Epithelial cell of proximal tubule (primary cell): ENCODE results near the gene CACNA2D1. TPM values are rescaled to one million over a fixed set of nuclear protein-coding genes. Genes with fewer than 3 reads are reported as not detected.

Experiments used
- DNase-seq: peaks from one replicate; pipeline ENCODE4 v3.0.0-alpha.2; 2011; ENCODE audit warnings: low read depth
- H3K4me3 ChIP-seq: 2 replicates; pipeline ENCODE4 v1.5.1; 2011; ENCODE audit warnings: low read depth, mild to moderate bottlenecking, low read length
- total RNA-seq: library from RNA; depleted of rRNA; stranded (reverse); fragments of >200 nt; gene quantifications from 2 replicates; pipeline ENCODE4 v1.2.3, GENCODE V29; 2015
- TF ChIP-seq, protein P1 (sequence below): conservative IDR thresholded peaks from 2 replicates; pipeline ENCODE4 v1.5.1; 2012; ENCODE audit warnings: low read depth, mild to moderate bottlenecking, low read length

CACNA2D1 gene
- total RNA-seq, 1 donor from 2014 or later, result 6.1 TPM

DNA sequence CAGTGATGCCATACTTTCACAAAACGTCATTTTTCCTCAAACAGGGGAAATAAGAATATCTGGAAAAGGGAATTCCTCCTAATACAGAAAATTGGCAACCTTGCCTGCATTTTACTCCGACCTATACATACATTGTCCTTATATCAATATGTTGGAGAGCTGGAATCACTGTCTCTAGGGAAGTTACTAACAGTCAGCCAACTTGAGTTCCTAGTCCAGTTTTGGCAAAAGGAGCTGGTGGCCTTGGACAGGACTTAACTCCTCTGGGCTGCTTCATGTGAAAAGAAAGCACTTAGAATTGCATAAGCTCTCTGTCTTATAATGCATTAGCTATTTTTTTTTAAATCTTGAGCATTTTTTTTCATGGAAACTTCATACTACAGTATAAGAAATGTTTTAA is 499.5 kb downstream of the CACNA2D1 start:
- no peak overlapping the region for H3K4me3 ChIP-seq
- TF ChIP-seq, protein P1, sequence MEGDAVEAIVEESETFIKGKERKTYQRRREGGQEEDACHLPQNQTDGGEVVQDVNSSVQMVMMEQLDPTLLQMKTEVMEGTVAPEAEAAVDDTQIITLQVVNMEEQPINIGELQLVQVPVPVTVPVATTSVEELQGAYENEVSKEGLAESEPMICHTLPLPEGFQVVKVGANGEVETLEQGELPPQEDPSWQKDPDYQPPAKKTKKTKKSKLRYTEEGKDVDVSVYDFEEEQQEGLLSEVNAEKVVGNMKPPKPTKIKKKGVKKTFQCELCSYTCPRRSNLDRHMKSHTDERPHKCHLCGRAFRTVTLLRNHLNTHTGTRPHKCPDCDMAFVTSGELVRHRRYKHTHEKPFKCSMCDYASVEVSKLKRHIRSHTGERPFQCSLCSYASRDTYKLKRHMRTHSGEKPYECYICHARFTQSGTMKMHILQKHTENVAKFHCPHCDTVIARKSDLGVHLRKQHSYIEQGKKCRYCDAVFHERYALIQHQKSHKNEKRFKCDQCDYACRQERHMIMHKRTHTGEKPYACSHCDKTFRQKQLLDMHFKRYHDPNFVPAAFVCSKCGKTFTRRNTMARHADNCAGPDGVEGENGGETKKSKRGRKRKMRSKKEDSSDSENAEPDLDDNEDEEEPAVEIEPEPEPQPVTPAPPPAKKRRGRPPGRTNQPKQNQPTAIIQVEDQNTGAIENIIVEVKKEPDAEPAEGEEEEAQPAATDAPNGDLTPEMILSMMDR, result no peak
- no peak for DNase-seq

DNA sequence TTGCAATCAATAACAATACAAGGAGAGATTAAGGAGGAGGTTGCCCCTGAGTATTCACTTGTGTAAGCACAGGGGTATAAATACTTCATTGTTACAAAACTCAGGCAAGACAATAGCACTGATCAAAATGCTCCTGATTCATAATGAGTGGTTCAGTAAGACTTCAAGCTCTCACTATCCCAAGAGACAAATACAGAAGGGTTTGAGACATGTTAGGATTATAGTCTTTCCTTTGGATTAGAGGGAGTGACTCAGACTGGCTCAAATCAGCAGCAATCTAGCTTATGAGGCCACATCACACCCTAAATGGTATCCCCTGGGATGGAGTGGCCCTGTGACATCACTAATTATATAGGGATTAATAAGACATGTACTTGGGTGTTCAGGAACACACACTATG is 506.5 kb downstream of the CACNA2D1 start:
- H3K4me3 ChIP-seq, result no peak overlapping the region
- DNase-seq, result no peak
- TF ChIP-seq, protein P1, result no peak

DNA sequence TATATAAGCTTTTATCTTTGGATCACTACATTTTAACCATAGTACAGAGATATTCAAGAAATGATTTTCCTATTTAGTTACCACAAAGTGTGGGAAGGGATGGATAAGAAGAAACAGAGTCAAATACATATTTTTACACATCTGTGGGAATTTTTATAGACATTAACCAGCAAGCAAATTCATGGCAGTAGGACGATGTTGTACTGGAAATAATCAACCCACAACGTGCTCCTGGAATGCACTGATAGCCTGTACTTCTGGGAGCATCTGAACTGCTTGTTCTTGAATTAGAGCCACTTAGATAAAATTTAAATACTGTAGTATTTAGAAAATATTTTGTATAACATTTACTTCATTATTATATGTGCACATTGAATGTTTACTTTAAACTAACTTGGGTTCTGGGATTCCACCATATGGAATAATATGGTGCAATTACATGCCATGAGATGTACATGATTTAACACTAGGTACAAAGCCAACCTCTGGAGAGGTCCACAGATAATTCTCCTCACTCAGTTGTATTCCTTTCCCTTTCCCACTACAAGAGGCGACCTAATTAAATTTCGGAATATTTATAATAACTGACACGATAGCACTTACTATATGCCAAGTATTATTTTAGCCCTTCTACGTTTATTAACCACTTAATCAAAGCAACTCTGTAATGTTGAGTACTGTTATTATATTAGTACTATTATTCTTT is 508.8 kb downstream of the CACNA2D1 start:
- DNase-seq, result no peak
- TF ChIP-seq, protein P1, result no peak
- no peak overlapping the region for H3K4me3 ChIP-seq

DNA sequence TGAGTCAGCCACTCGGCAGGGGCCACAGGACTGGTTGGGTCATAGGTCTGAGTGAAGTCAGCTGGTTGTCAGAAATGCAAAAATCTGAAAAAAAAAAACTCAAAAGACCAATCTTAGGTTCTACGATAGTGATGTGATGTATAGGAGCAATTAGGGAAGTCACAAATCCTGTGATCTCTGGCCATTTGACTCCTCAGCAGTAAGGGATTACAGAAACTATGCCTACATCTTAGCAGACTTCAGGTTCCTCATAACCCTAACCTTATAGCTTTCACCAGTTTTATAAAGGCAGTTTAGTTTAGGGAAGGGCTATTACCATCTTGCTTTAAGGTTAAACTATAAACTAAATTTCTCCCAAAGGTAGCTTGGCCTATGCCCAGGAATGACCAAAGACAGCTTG is 510.6 kb downstream of the CACNA2D1 start:
- DNase-seq, result no peak
- TF ChIP-seq, protein P1, result no peak
- H3K4me3 ChIP-seq, result no peak overlapping the region

DNA sequence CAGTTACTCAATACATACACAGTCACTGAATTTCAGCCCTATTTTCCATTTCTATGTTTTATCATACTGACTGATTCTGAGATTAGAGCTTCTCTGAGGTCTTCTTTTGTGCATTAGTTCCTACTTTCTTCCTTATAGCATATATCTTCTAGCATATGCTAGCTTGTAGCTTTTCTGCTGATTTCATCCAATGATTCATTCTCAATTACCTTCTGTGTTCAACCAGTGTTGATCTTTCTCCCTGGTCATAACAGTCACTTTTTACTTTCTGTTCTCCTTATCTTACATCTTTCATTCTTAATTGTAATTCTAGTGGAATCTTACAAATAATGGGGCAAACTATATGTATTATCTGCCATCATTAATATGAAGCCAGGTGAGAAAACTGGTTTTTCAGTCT is 514.2 kb downstream of the CACNA2D1 start:
- DNase-seq, result no peak
- no peak overlapping the region for H3K4me3 ChIP-seq
- TF ChIP-seq, protein P1, result no peak

DNA sequence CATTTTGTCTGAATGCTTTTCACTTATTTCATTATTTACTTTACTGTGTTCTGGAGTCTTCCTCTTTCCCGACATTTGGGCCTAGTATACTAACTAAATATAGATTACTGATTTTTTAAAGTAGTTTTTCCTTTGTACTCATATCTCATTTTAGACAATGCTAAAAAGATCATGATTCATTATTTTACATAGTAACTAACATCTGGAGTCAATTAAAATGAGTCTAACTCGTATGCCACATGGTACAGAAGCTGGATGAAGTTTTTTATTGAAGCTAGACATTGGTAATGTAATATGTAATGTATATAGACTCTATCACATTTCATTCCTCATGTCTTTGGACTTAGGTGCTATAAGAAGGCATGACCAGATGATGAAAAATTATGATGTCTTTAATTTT is 517.4 kb downstream of the CACNA2D1 start:
- TF ChIP-seq, protein P1, result no peak
- no peak overlapping the region for H3K4me3 ChIP-seq
- DNase-seq, result no peak

DNA sequence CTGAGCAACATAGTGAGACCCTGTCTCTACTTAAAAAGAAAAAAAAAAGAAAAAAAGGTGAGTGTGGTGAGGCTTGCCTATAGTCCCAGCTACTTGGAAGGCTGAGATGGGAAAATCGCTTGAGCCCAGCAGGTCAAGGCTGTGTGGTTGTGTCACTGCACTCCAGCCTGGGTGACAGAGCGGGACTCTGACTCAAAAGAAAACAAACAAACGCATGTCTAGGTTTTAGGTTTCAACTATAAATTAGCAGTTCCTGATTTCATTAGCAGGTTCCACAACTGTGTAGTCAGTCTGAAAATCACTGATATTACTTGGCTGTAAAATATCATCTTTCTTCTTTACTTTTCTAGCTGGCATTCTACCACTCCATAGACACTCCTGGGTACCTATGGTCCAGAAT is 518.0 kb downstream of the CACNA2D1 start:
- no peak for DNase-seq
- TF ChIP-seq, protein P1, result no peak
- no peak overlapping the region for H3K4me3 ChIP-seq
